C4-2B (cell line): ENCODE data around the gene CXCL9.

Experiments used
- H3K27ac ChIP-seq: fragments of 450-650 bp; 2 replicates; pipeline ENCODE4 v1.5.1; 2017
- ZFX ChIP-seq: fragments of 450-650 bp; IDR thresholded peaks from 2 replicates; pipeline ENCODE4 v1.6.1; 2017
- TF ChIP-seq, protein P1 (sequence below): fragments of 450-650 bp; conservative IDR thresholded peaks from 2 replicates; pipeline ENCODE4 v1.5.1; 2017; ENCODE audit warnings: mild to moderate bottlenecking

The CXCL9 gene

DNA sequence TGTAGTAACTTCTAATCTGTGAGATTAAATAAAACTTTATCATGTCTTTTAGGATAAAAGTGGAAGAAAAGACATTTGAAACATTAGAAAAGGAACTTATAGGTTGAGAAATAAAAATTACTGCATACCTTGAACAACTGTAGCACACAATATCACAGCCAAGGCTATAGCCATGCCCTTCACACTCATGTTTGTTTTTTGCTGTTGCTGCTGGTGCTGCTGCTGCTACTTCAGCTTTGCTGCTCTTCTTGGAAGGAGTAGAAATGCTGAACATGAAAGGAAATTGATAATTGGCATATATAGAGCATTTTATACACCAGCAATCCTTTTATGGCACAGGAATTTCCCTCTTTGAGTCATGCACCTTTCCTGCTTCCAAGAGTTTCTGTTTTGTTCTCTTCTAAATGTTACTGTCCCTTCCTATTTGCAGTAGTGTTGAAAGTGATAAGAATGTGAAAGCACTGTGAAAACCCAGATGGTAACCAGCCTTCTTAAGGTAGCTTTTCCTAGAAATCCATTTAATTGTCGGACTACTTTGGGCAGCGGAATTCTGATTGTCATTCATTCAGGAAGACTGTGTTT, 28.6 kb upstream of the CXCL9 start, which contains the start of gene CXCL11:
CXCL11 (minus strand) TSS at position 272 of the 582 bp plus-strand sequence; CDS start at position 189, 83 bp downstream.
- no peak for TF ChIP-seq ZFX
- H3K27ac ChIP-seq: no peak within 1 kb of the TSS

GRCh38 chr4:76035141-76035540, 27.8 kb upstream of the CXCL9 start:
- H3K27ac ChIP-seq: no peak overlapping the region
- TF ChIP-seq, protein P1, sequence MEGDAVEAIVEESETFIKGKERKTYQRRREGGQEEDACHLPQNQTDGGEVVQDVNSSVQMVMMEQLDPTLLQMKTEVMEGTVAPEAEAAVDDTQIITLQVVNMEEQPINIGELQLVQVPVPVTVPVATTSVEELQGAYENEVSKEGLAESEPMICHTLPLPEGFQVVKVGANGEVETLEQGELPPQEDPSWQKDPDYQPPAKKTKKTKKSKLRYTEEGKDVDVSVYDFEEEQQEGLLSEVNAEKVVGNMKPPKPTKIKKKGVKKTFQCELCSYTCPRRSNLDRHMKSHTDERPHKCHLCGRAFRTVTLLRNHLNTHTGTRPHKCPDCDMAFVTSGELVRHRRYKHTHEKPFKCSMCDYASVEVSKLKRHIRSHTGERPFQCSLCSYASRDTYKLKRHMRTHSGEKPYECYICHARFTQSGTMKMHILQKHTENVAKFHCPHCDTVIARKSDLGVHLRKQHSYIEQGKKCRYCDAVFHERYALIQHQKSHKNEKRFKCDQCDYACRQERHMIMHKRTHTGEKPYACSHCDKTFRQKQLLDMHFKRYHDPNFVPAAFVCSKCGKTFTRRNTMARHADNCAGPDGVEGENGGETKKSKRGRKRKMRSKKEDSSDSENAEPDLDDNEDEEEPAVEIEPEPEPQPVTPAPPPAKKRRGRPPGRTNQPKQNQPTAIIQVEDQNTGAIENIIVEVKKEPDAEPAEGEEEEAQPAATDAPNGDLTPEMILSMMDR: no peak
- no peak for TF ChIP-seq ZFX

DNA sequence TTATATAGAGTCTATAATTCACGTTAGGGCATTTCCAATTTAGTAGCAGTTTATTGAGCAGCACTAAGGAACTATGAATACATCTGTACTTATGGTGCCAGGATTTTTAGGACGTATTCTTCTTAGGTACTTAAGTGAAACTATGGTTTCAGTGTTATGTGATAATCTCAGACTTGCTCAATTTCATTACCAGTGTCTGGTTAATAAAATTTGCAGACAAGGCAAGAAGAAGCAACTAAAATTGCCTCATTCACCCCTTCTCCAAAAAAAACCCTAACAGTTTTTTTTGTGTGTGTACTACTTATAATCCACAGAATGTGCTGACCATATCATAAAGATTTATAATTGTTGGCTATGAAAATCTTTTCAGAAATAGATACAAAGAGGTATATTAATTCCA, 22.0 kb upstream of the CXCL9 start:
- TF ChIP-seq, protein P1: no peak
- no peak for TF ChIP-seq ZFX
- H3K27ac ChIP-seq: no peak overlapping the region

GRCh38 chr4:76028350-76028765, 21.0 kb upstream of the CXCL9 start:
- TF ChIP-seq, protein P1: no peak
- TF ChIP-seq ZFX: no peak
- no peak overlapping the region for H3K27ac ChIP-seq

GRCh38 chr4:76024065-76024464, 16.8 kb upstream of the CXCL9 start:
- H3K27ac ChIP-seq: no peak overlapping the region
- TF ChIP-seq ZFX: no peak
- TF ChIP-seq, protein P1: no peak

- no peak within 1 kb of the TSS for H3K27ac ChIP-seq
- TF ChIP-seq, protein P1: no peak
- no peak for TF ChIP-seq ZFX
Measured at GRCh38 chr4:76023389-76023788, 16.1 kb upstream of the CXCL9 start, which contains the start of gene CXCL10. CXCL10 (minus strand) TSS chr4:76023497; CDS start chr4:76023431, 66 bp downstream.

- TF ChIP-seq ZFX: no peak
- TF ChIP-seq, protein P1: no peak
- no peak overlapping the region for H3K27ac ChIP-seq
Measured at GRCh38 chr4:76022677-76023076, 15.4 kb upstream of the CXCL9 start.

- TF ChIP-seq, protein P1: no peak
- no peak for TF ChIP-seq ZFX
- no peak overlapping the region for H3K27ac ChIP-seq
Measured at GRCh38 chr4:76022031-76022430, 14.7 kb upstream of the CXCL9 start.
